MV-4-11 (cell line): ENCODE measurements around the gene SRSF12.
A peak's percentile ranks its signal among the peaks of the same experiment; 100 is the strongest.
"Not testable (repeated sequence)": the region's sequence is repeated elsewhere in the genome, so short reads cannot be mapped to it uniquely, and the experiment has no call there.

Experiments
- DNase-seq: peaks from one replicate; lab custom pipeline; 2025; lab: John Stamatoyannopoulos, UW

SRSF12 gene

DNA sequence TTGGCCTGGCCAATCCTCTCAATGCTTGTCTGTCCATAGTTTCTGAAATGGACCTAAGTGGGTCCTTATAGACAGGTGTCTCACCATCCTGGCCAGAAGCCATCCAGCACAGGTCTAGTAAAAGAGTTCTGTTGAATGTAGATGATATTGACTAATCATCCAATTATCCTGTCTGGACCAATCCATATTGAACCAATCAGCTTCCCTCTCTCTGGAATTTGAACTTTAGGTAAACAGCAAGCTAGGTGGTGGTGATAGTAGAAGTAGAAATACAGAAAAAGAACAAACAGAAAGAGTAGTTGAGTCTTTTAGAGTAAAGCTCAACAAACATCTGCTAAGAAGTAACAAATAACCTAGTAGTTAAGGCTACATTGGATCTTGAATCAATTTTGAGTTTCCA lies 46.8 kb downstream of the SRSF12 start:
- DNase-seq: no peak

- DNase-seq: no peak
Observed at GRCh38 chr6:89069536-89070163, 48.2 kb downstream of the SRSF12 start.

GRCh38 chr6:89068695-89069094 lies 49.2 kb downstream of the SRSF12 start:
- DNase-seq: no peak

GRCh38 chr6:89067796-89068195 lies 50.1 kb downstream of the SRSF12 start:
- DNase-seq: no peak

GRCh38 chr6:89066940-89067646 lies 50.8 kb downstream of the SRSF12 start:
- peak; percentile 63 for DNase-seq

GRCh38 chr6:89066121-89066520 lies 51.8 kb downstream of the SRSF12 start:
- not testable (repeated sequence) for DNase-seq

- not testable (repeated sequence) for DNase-seq
Observed at GRCh38 chr6:89064931-89065330, 52.9 kb downstream of the SRSF12 start.

GRCh38 chr6:89063881-89064280 lies 54.0 kb downstream of the SRSF12 start:
- DNase-seq: no peak

DNA sequence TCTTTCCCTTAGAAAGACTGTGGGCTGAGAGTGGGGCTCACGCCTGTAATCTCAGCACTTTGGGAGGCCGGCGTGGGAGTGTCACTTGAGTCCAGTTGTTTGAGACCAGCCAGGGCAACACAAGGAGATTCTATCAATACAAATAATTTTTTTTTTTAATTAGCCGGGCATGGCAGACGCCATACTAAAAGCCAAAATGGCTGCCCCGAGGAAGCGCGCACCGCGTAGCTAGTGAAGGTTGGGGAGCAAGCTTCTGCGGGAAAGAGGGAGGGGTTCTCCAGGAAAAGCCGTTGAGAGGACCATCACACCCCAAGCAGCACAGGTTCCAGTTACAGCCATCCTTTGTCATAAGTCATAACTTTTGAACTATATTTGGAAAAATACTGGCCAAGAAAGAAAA lies 58.6 kb downstream of the SRSF12 start:
- DNase-seq: no peak

DNA sequence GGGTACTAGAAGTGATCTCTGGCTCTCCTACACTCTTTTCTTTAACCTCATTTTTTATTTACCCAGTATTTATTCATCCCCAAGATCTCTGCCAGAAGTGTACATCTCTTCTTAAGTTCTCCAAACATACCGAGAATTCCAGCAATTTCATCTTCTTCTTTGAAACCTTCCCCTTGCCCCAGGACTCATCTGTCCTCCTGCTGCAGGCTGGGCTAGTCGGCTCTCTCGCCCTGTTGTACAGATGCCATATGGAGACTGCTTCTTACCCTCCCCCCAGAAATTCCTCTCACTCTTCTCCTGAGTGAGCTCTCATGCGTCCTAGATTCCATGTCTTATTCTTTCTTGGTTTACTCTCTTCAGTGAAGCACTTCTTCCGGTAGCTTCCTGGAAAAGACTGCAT lies 59.2 kb downstream of the SRSF12 start:
- no peak for DNase-seq

- DNase-seq: no peak
Observed at GRCh38 chr6:89057759-89058158, 60.1 kb downstream of the SRSF12 start.

GRCh38 chr6:89054208-89054607 lies 63.7 kb downstream of the SRSF12 start:
- no peak for DNase-seq

GRCh38 chr6:89051676-89052075 lies 66.2 kb downstream of the SRSF12 start:
- no peak for DNase-seq

DNA sequence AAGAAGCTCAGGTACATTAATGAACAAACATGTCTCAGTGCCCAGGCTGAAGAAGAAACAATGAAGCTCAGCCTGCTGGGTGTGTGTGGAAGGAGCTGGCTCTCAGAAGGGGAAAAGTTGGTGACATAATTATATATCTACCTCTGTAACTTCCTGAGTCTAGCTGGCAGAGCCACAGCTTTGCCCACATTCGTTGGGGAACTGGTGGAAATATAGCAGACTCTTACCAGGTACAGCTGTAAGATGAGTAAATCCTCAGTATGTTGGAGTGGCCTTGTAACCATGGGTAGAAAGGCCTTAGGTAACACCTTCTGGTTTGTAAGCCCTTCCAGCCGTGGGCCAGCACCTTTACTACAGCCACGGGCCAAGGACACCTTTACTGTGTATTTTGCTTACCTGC lies 67.2 kb downstream of the SRSF12 start:
- DNase-seq: no peak

DNA sequence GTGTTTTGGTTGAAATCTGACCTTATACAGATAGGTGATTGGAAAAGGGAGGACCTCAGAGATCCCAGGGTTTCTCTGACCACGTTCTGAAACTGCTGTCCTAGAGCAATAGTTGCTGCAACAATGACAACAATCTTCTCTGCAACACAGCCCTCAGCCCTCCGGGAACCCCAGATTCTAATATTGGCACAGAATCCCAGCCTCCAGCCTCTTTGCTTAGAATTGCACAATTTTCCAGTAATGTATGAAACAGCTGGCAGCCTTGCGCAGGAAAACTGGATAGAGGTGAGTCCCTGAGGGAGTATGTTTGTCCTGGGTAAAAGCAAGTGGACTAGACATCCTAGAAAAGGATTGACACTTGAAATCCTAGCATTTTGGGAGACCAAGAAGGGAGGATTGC lies 67.7 kb downstream of the SRSF12 start:
- no peak for DNase-seq

- no peak for DNase-seq
Observed at GRCh38 chr6:89048985-89049384, 68.9 kb downstream of the SRSF12 start.

- no peak for DNase-seq
Observed at GRCh38 chr6:89048288-89048923, 69.5 kb downstream of the SRSF12 start.

DNA sequence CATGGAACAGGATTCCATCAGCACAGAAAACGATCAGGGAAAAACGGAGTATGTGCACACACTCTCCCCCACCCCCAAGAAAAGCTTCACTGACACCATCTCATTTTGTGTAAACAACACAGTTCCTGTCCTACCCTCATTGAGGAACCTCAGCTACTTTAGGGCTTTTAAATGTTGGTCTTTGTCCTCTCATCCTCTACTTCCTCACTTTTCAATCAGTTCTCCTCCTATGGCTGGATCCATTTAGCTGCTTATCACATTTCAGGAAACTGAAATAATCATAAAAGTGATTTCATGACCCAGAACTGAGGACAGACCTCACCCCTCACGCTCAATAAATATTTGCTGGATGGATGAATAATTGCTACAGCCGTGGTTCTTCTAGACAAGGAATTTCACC lies 70.4 kb downstream of the SRSF12 start:
- DNase-seq: peak; percentile 5
